A549 (cell line): ENCODE data around the gene TMEM125. TPM values are rescaled to one million over a fixed set of nuclear protein-coding genes. Genes with fewer than 3 reads are reported as not detected.

ENCODE experiments used
- ATAC-seq, 2 experiments: fragments of 200-7000 bp in 1 of 2; fragments of >200 bp in 1 of 2; cut with Nextera tagmentation in 1 of 2; cut with Tn5 transposase in 1 of 2; 3 replicates each; pipeline versions ENCODE4 v1.8.0 to v1.9.1; 2018 to 2020; ENCODE audit warnings: mild to moderate bottlenecking in 1 of 2, moderate library complexity in 1 of 2
- CTCF ChIA-PET: fragments of 300-600 bp; sonication (Branson Sonifier 250); formaldehyde crosslinking; extraction: SDS; loops from one replicate; lab custom pipeline; 2021; ENCODE audit warnings: antibody characterized with exemption, inconsistent platforms; lab: Yijun Ruan, JAX
- POLR2A ChIA-PET: fragments of 350-600 bp; formaldehyde crosslinking; extraction: SDS; loops from one replicate; lab custom pipeline; 2021; ENCODE audit warnings: antibody characterized with exemption, inconsistent platforms; lab: Yijun Ruan, JAX
- DNase-seq, 2 experiments: peaks; one replicate each; pipeline versions ENCODE4 v3.0.0 to v3.0.0-alpha.2; 2011 to 2016; ENCODE audit warnings: low read depth in 1 of 2, low spot score in 1 of 2
- FAIRE-seq: peaks from 2 replicates; lab custom pipeline; 2011; peaks lifted over from hg19 to GRCh38; lab: Jason Lieb, UNC
- H3K27ac ChIP-seq, 2 experiments: fragments of >200 bp; sonication (Bioruptor Twin); formaldehyde crosslinking; 3 replicates each; pipeline ENCODE4 v1.5.1; 2016 to 2017
- H3K4me1 ChIP-seq: fragments of >200 bp; sonication (Bioruptor Twin); formaldehyde crosslinking; 3 replicates; pipeline ENCODE4 v1.6.1; 2016
- H3K4me2 ChIP-seq: fragments of >200 bp; sonication (Bioruptor Twin); formaldehyde crosslinking; 3 replicates; pipeline ENCODE4 v1.6.1; 2016
- H3K4me3 ChIP-seq: fragments of >200 bp; sonication (Bioruptor Twin); formaldehyde crosslinking; 3 replicates; pipeline ENCODE4 v1.5.1; 2016
- H3K9me3 ChIP-seq: fragments of >200 bp; sonication (Bioruptor Twin); formaldehyde crosslinking; 3 replicates; pipeline ENCODE4 v1.6.1; 2016
- CBX8 ChIP-seq: fragments of 200-600 bp; sonication (generic); IDR thresholded peaks from 2 replicates; pipeline ENCODE4 v1.6.1; 2016
- CHD4 ChIP-seq: fragments of 200-600 bp; sonication (generic); IDR thresholded peaks from 2 replicates; pipeline ENCODE4 v1.6.1; 2016; ENCODE audit warnings: antibody characterized with exemption, mild to moderate bottlenecking, borderline replicate concordance
- FOSL2 ChIP-seq, 2 experiments: fragments of 450-650 bp in 1 of 2; fragments of >200 bp in 1 of 2; sonication (Bioruptor Twin) in 1 of 2; formaldehyde crosslinking; IDR thresholded peaks; 2 replicates each; pipeline versions ENCODE4 v1.5.0 to v1.6.1; 2016 to 2020; ENCODE audit warnings: mild to moderate bottlenecking in 1 of 2, moderate library complexity in 1 of 2
- FOXS1 ChIP-seq: fragments of 250-450 bp; sonication (Bioruptor Pico); IDR thresholded peaks from 2 replicates; pipeline ENCODE4 v1.5.0; 2020; ENCODE audit warnings: mild to moderate bottlenecking, moderate library complexity
- HOXB13 ChIP-seq: fragments of 250-450 bp; sonication (Bioruptor Pico); IDR thresholded peaks from 2 replicates; pipeline ENCODE4 v1.5.0; 2020; ENCODE audit warnings: low read depth, mild to moderate bottlenecking, moderate library complexity
- HOXB5 ChIP-seq: fragments of 250-450 bp; sonication (Bioruptor Pico); IDR thresholded peaks from 2 replicates; pipeline ENCODE4 v1.5.0; 2020; ENCODE audit warnings: mild to moderate bottlenecking, moderate library complexity
- JUNB ChIP-seq: fragments of >200 bp; sonication (Bioruptor Twin); formaldehyde crosslinking; IDR thresholded peaks from 2 replicates; pipeline ENCODE4 v1.6.1; 2016
- KDM1A ChIP-seq: fragments of 200-600 bp; sonication (generic); IDR thresholded peaks from 2 replicates; pipeline ENCODE4 v1.6.1; 2016; ENCODE audit warnings: low read depth, mild to moderate bottlenecking
- KDM5A ChIP-seq: fragments of 200-600 bp; sonication (generic); IDR thresholded peaks from 2 replicates; pipeline ENCODE4 v1.6.1; 2016; ENCODE audit warnings: antibody characterized with exemption, mild to moderate bottlenecking
- MAZ ChIP-seq: fragments of 150-350 bp; IDR thresholded peaks from 2 replicates; pipeline ENCODE4 v1.6.1; 2014; ENCODE audit warnings: antibody characterized with exemption, low read depth, low read length, borderline replicate concordance
- NFE2L2 ChIP-seq: fragments of 150-350 bp; conservative IDR thresholded peaks from 2 replicates; pipeline ENCODE4 v1.6.1; 2014; ENCODE audit warnings: low read length
- NPAS2 ChIP-seq: fragments of 250-450 bp; sonication (Bioruptor Pico); IDR thresholded peaks from 2 replicates; pipeline ENCODE4 v1.8.0; 2022; ENCODE audit warnings: mild to moderate bottlenecking, moderate library complexity, borderline replicate concordance
- NR3C1 ChIP-seq: fragments of >200 bp; sonication (Bioruptor Twin); formaldehyde crosslinking; IDR thresholded peaks from 3 replicates; pipeline ENCODE4 v1.6.1; 2017
- PBX3 ChIP-seq: IDR thresholded peaks from 2 replicates; pipeline ENCODE4 v1.6.1; 2012
- POLR2AphosphoS2 ChIP-seq: conservative IDR thresholded peaks from 2 replicates; pipeline ENCODE4 v1.6.1; 2012; ENCODE audit warnings: low read length, improper control_type of control experiment, inconsistent platforms
- RCOR1 ChIP-seq: fragments of 150-350 bp; IDR thresholded peaks from 2 replicates; pipeline ENCODE4 v1.6.1; 2014; ENCODE audit warnings: antibody characterized with exemption, low read length, low read depth
- SMC3 ChIP-seq: fragments of >200 bp; sonication (Bioruptor Twin); formaldehyde crosslinking; IDR thresholded peaks from 3 replicates; pipeline ENCODE4 v1.6.1; 2018; ENCODE audit warnings: inconsistent platforms
- TFCP2L1 ChIP-seq: fragments of 250-450 bp; sonication (Bioruptor Pico); IDR thresholded peaks from 2 replicates; pipeline ENCODE4 v1.5.0; 2021; ENCODE audit warnings: mild to moderate bottlenecking
- ZFP36 ChIP-seq: fragments of 450-650 bp; IDR thresholded peaks from 2 replicates; pipeline ENCODE4 v1.6.1; 2014; ENCODE audit warnings: borderline replicate concordance; ENCODE audit not compliant: partially characterized antibody
- ZSCAN20 ChIP-seq: fragments of 250-450 bp; sonication (Bioruptor Pico); IDR thresholded peaks from 2 replicates; pipeline ENCODE4 v1.8.0; 2022; ENCODE audit warnings: mild to moderate bottlenecking, moderate library complexity
- WGBS: methylation state at CpG from one replicate; pipeline ENCODE4 v1.1.6; 2017; ENCODE audit errors: missing lambda C conversion rate; 5-methylcytosine and 5-hydroxymethylcytosine counted together
- polyA plus RNA-seq, 4 experiments: library from polyadenylated mRNA; depleted of rRNA in 3 of 4; stranded (reverse); fragments of >200 nt; fragmentation: RNase III in 1 of 4; extraction: RNeasy Plus Mini Kit Qiagen cat#74134 plus additional on column Dnase treatment in 1 of 4; gene quantifications; 2 replicates in 3 of 4; 3 replicates in 1 of 4; pipeline ENCODE4 v1.2.3, GENCODE V29; 2011 to 2017
- TF ChIP-seq, protein P1 (sequence below): fragments of 150-350 bp; IDR thresholded peaks from 2 replicates; pipeline ENCODE4 v1.6.1; 2014; ENCODE audit warnings: low read depth, mild to moderate bottlenecking, low read length
- TF ChIP-seq, protein P2 (sequence below): fragments of >200 bp; sonication (Bioruptor Twin); formaldehyde crosslinking; IDR thresholded peaks from 2 replicates; pipeline ENCODE4 v1.6.1; 2016
- TF ChIP-seq, protein P3 (sequence below): fragments of >200 bp; sonication (Bioruptor Twin); formaldehyde crosslinking; IDR thresholded peaks from 3 replicates; pipeline ENCODE4 v1.6.1; 2016

The TMEM125 gene
- polyA plus RNA-seq, 2 of the 4 experiments (the other 2 are of a cell fraction), result not detected

DNA sequence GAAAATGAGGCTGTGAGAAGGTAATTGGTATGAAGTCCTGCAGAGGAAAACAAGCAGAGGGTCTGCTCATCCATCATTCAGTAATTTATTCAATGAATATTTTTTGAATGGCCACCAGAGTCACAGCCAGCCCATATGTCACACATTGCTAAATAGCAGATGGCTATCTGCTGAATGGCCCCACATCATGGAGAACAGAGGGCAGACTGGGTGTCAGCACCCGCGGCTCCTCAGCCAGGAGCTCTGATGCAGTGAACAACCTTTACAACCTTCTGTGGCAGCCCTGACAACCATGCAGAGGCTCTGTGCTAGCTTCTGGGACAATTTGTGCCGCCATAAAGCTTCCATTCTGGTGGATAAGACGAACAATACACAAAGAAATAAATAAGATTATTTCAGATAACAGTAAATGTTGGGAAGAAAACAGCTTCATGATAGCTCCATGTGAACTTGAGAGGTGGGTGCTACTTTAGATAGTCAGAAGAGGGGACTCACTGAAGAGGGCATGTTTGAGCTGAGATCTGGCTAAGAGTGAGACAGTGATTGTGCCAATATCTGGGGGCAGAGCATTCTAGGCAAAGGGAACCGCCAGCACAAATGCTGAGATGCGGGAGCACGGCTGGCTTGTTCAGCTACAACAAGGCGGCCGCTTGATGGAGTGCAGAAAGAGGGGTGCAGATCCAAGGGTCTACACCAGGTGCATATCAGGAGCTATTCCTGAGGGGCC is 18.4 kb downstream of the TMEM125 start:
- Histone ChIP-seq H3K9me3 (no peaks in the 10 kb centered on the region), H3K4me1 (no peaks in the 10 kb centered on the region), H3K4me2 (no peak overlapping the region), H3K27ac (no peak overlapping the region), H3K4me3 (no peak overlapping the region)
- no peak for FAIRE-seq
- 84% methylated on average over 9 of the region's 9 CpGs for WGBS
- DNase-seq, result no peak
- no peak for ATAC-seq
- ChIA-PET POLR2A (interaction anchor here (0.6 kb wide), 1 partner anchor 1059 kb away, joined by 3 read pairs; no protein-coding TSS in a partner anchor), CTCF (no interaction called here)
- TF ChIP-seq KDM1A, result no peak
- TF ChIP-seq ZSCAN20 (CRISPR knock-in tag), result no peak
- TF ChIP-seq MAZ, result no peak
- no peak for TF ChIP-seq PBX3
- no peak for TF ChIP-seq NPAS2
- TF ChIP-seq, protein P1, sequence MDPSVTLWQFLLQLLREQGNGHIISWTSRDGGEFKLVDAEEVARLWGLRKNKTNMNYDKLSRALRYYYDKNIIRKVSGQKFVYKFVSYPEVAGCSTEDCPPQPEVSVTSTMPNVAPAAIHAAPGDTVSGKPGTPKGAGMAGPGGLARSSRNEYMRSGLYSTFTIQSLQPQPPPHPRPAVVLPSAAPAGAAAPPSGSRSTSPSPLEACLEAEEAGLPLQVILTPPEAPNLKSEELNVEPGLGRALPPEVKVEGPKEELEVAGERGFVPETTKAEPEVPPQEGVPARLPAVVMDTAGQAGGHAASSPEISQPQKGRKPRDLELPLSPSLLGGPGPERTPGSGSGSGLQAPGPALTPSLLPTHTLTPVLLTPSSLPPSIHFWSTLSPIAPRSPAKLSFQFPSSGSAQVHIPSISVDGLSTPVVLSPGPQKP, result no peak
- no peak for TF ChIP-seq HOXB13 (CRISPR knock-in tag)
- TF ChIP-seq, protein P2, sequence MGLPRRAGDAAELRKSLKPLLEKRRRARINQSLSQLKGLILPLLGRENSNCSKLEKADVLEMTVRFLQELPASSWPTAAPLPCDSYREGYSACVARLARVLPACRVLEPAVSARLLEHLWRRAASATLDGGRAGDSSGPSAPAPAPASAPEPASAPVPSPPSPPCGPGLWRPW, result no peak

DNA sequence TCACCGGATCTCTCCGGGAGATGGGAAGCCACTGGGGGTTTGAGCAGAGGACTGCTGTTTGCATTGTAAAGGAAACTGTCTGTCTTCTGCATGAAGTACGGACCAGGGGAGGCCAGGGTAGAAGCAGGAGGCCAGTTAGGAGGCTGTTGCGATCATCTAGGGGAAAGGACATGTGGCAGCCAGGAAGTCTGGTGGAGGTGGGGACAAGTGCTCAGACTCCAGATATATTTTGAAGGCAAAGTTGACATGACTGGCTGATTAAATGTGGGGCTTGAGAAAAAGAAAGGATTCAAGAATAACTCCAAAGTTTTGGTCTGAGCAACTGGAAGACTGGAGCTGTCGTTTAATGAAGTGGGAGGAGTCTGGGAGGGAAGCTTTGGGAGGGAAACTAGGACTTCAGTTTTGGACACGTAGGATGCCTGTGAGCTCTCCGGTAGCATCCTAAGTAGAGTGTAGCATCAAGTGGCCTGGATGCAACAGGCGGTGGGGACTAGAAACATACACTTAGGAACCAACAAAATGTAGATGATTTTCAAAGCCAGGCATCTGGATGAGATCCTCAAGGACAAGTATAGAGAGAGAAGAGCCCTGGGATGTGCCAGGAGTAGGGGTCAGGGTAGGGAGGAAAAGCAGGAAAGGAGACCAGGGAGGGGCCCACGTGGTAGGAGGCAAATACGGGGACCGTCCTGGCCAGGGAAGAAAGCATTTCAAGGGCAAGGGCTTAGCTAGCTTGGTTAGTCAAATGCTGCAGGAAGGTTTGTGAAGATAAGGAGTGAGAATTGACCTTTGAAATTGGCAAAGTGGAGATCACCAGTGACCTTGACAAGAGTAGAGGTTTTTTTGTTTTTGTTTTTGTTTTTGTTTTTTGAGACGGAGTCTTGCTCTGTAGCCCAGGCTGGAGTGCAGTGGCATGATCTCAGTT is 19.3 kb downstream of the TMEM125 start:
- TF ChIP-seq CBX8 (no peak), FOSL2 (IDR thresholded peaks at IDR 0.05) (no peak), FOSL2 (CRISPR knock-in tag; IDR thresholded peaks at IDR 0.05) (no peak), NR3C1 (no peak)
- FAIRE-seq (no peak), ATAC-seq (no peak), DNase-seq (no peak)
- CTCF ChIA-PET, result no interaction called here
- Histone ChIP-seq H3K4me2 (no peak overlapping the region), H3K27ac (no peak overlapping the region), H3K4me1 (peaks cover 1% of the 10 kb centered on the region; the same call in 1 of the 3 replicates), H3K4me3 (no peak overlapping the region), H3K9me3 (no peaks in the 10 kb centered on the region)
- 67% methylated on average over 12 of the region's 12 CpGs for WGBS
- POLR2A ChIA-PET, result no interaction called here

DNA sequence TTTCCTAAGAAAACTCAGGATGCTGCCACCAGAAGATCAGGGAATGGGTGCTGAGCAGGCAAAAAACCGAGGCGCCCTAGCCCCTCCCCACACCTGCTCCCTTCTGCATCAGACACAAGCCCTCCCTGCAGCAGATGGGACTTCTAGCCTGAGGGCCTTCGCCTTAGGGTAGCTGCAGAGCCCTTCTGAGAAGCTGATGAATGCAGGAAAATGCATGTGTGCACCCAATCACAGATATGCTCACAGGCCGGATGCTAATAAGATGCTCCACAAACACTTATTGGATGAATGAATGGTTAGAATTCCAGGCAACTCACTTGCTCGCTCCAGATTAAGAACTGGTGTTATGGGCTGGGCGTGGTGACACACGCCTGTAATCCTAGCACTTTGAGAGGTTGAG is 22.4 kb downstream of the TMEM125 start:
- DNase-seq, result no peak
- H3K4me3 ChIP-seq, result no peak overlapping the region
- ChIA-PET CTCF (no interaction called here), POLR2A (no interaction called here)
- H3K4me2 ChIP-seq, result no peak overlapping the region
- no peak overlapping the region for H3K27ac ChIP-seq
- WGBS, result 69% methylated on average over 7 of the region's 7 CpGs
- TF ChIP-seq FOXS1 (CRISPR knock-in tag), result no peak
- no peak for ATAC-seq
- FAIRE-seq, result no peak
- H3K9me3 ChIP-seq, result no peaks in the 10 kb centered on the region
- H3K4me1 ChIP-seq, result peaks cover 8% of the 10 kb centered on the region; the same call in 1 of the 3 replicates

DNA sequence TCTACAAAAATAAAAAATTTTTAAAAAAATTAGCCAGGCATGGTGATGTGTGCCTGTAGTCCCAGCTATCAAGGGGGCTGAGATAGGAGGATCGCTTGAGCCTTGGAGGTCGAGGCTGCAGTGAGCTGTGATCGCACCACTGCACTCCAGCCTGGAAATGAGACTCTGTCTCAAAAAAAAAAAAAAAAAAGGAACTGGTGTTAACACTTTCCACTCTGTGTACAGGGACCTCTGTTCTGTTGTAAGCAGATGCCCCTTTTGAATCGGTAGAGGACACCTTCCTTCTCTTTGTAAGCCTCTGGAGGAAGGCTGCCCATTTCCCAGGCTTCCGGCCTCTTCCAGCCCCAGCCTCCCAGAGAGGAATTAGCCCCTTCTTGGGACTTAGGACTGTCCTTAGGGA is 22.9 kb downstream of the TMEM125 start:
- 72% methylated on average over 5 of the region's 5 CpGs for WGBS
- peaks cover 8% of the 10 kb centered on the region; the same call in 1 of the 3 replicates for H3K4me1 ChIP-seq
- POLR2A ChIA-PET, result no interaction called here
- H3K9me3 ChIP-seq, result no peaks in the 10 kb centered on the region
- no peak for ATAC-seq
- H3K27ac ChIP-seq, result no peak overlapping the region
- no peak overlapping the region for H3K4me3 ChIP-seq
- CTCF ChIA-PET, result interaction anchor here (0.6 to 1.6 kb wide), 2 partner anchors 10 to 28 kb away, joined by 4 to 7 read pairs; no protein-coding TSS in a partner anchor
- TF ChIP-seq ZFP36 (no peak), CBX8 (no peak), RCOR1 (no peak), HOXB5 (CRISPR knock-in tag) (no peak), NFE2L2 (no peak), TFCP2L1 (CRISPR knock-in tag) (no peak), POLR2AphosphoS2 (no peak), JUNB (no peak), KDM5A (no peak), FOSL2 (IDR thresholded peaks at IDR 0.05) (no peak), FOSL2 (CRISPR knock-in tag; IDR thresholded peaks at IDR 0.05) (no peak), NR3C1 (no peak), HOXB13 (CRISPR knock-in tag) (no peak), CHD4 (no peak), SMC3 (no peak)
- TF ChIP-seq, protein P3, sequence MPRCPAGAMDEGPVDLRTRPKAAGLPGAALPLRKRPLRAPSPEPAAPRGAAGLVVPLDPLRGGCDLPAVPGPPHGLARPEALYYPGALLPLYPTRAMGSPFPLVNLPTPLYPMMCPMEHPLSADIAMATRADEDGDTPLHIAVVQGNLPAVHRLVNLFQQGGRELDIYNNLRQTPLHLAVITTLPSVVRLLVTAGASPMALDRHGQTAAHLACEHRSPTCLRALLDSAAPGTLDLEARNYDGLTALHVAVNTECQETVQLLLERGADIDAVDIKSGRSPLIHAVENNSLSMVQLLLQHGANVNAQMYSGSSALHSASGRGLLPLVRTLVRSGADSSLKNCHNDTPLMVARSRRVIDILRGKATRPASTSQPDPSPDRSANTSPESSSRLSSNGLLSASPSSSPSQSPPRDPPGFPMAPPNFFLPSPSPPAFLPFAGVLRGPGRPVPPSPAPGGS, result no peak
- DNase-seq, result no peak
- no peak overlapping the region for H3K4me2 ChIP-seq
- no peak for FAIRE-seq
